Activated T-helper 9 cell treated with anti-CD3 and anti-CD28 coated beads, Interleukin-2, amount 50 U/mL, for 16 hours (primary cell): Measurements from ENCODE around the gene VAV3.
"Not testable (repeated sequence)": the region's sequence is repeated elsewhere in the genome, so short reads cannot be mapped to it uniquely, and the experiment has no call there.

Experiments used
- DNase-seq: peaks from one replicate; pipeline ENCODE4 v3.0.0-alpha.2; 2020; ENCODE audit warnings: low read depth

Gene VAV3

GRCh38 chr1:107681001-107681479, 283.9 kb downstream of the VAV3 start:
- no peak for DNase-seq

- no peak for DNase-seq
Observed at GRCh38 chr1:107680579-107680985, 284.4 kb downstream of the VAV3 start.

- no peak for DNase-seq
Observed at GRCh38 chr1:107679411-107679953, 285.5 kb downstream of the VAV3 start.

GRCh38 chr1:107678993-107679392, 286.0 kb downstream of the VAV3 start:
- no peak for DNase-seq

- DNase-seq, result no peak
Observed at GRCh38 chr1:107677697-107678096, 287.3 kb downstream of the VAV3 start.

GRCh38 chr1:107674486-107674885, 290.5 kb downstream of the VAV3 start:
- DNase-seq, result no peak

- DNase-seq, result no peak
Observed at GRCh38 chr1:107673006-107673405, 292.0 kb downstream of the VAV3 start.

GRCh38 chr1:107670397-107671040, 294.5 kb downstream of the VAV3 start:
- DNase-seq, result no peak

GRCh38 chr1:107669996-107670395, 295.0 kb downstream of the VAV3 start:
- no peak for DNase-seq

- DNase-seq, result no peak
Observed at GRCh38 chr1:107668762-107669161, 296.2 kb downstream of the VAV3 start.

GRCh38 chr1:107666493-107666892, 298.5 kb downstream of the VAV3 start:
- DNase-seq, result no peak

GRCh38 chr1:107664982-107665925, 299.7 kb downstream of the VAV3 start:
- no peak for DNase-seq

- no peak for DNase-seq
Observed at GRCh38 chr1:107662971-107663370, 302.0 kb downstream of the VAV3 start.

- DNase-seq, result no peak
Observed at GRCh38 chr1:107661158-107661557, 303.8 kb downstream of the VAV3 start.

GRCh38 chr1:107659961-107660360, 305.0 kb downstream of the VAV3 start:
- no peak for DNase-seq

- DNase-seq, result no peak
Observed at GRCh38 chr1:107657356-107657755, 307.6 kb downstream of the VAV3 start.

- no peak for DNase-seq
Observed at GRCh38 chr1:107653765-107654164, 311.2 kb downstream of the VAV3 start.

GRCh38 chr1:107653005-107653404, 312.0 kb downstream of the VAV3 start:
- no peak for DNase-seq

GRCh38 chr1:107650825-107651224, 314.2 kb downstream of the VAV3 start:
- not testable (repeated sequence) for DNase-seq

GRCh38 chr1:107649023-107649422, 316.0 kb downstream of the VAV3 start:
- DNase-seq, result no peak

GRCh38 chr1:107648071-107648470, 316.9 kb downstream of the VAV3 start:
- no peak for DNase-seq

- no peak for DNase-seq
Observed at GRCh38 chr1:107647012-107647411, 318.0 kb downstream of the VAV3 start.

GRCh38 chr1:107643766-107644165, 321.2 kb downstream of the VAV3 start:
- DNase-seq, result no peak
